ENCODE results near the gene MAGI3.
"Not testable (repeated sequence)": the region's sequence is repeated elsewhere in the genome, so short reads cannot be mapped to it uniquely, and the experiment has no call there.

The MAGI3 gene

GRCh38 chr1:113399062-113399583, 8.8 kb downstream of the MAGI3 start:
- no peak for DNase-seq (ENCODE audit: low read depth)

GRCh38 chr1:113401067-113401466, 10.8 kb downstream of the MAGI3 start:
- no peak for DNase-seq (ENCODE audit: low read depth)

- no peak for DNase-seq (ENCODE audit: low read depth)
Observed at GRCh38 chr1:113401728-113402127, 11.4 kb downstream of the MAGI3 start.

GRCh38 chr1:113403065-113403464, 12.8 kb downstream of the MAGI3 start:
- DNase-seq (ENCODE audit: low read depth) = no peak

DNA sequence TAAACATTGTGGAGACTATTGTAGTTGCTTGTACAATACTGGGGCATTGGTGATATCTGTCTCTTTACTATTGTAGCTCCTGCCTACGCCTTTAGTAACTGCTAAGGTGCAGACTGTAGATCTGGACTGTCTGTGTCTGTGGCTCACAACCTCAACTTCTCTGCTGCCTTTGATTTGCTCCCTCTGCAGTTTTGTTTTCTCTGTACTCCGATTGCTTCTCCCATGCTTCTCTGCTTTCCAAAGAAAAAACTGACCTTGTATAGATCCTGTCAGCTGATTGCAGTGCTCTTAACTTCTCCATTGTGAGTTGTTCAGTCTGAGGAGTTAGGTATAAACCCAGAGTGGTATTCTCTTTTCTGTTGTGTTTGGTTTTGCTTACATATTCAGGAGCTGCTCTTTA, 15.3 kb downstream of the MAGI3 start:
- no peak for DNase-seq (ENCODE audit: low read depth)

DNA sequence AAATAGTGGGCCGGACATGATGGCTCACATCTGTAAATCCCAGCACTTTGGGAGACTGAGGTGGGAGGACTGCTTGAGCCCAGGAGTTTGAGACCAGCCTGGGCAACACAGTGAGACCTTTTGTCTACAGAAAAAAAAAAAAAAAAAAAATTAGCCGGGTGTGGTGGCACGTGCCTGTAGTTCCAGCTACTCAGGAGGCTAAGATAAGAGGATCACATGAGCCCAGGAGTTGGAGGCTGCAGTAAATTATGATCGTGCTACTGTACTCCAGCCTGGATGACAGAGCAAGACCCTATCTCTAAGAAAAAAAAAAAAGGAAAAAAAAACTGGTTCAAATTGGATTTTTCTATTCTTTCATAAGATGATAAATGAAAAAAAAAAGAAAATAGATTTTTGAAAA, 15.8 kb downstream of the MAGI3 start:
- not testable (repeated sequence) for DNase-seq (ENCODE audit: low read depth)

DNA sequence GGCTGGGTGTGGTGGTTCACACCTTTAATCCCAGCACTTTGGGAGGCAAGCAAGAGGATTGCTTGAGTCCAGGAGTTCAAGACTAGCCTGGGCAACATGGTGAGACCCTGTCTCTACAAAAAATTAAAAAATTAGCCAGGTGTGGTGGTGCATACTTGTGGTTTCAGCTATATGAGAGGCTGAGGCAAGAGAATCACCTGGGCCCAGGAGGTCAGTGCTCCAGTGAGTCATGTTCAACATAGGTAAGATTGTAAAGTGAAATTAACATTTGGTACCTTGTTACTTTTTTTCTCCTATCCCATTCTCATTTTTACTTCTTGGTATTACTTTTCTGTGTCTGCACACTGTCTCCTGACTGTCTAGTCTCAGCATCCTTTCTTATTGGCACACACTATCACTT, 19.0 kb downstream of the MAGI3 start:
- DNase-seq (ENCODE audit: low read depth) = no peak

- not testable (repeated sequence) for DNase-seq (ENCODE audit: low read depth)
Observed at GRCh38 chr1:113412020-113412419, 21.7 kb downstream of the MAGI3 start.

DNA sequence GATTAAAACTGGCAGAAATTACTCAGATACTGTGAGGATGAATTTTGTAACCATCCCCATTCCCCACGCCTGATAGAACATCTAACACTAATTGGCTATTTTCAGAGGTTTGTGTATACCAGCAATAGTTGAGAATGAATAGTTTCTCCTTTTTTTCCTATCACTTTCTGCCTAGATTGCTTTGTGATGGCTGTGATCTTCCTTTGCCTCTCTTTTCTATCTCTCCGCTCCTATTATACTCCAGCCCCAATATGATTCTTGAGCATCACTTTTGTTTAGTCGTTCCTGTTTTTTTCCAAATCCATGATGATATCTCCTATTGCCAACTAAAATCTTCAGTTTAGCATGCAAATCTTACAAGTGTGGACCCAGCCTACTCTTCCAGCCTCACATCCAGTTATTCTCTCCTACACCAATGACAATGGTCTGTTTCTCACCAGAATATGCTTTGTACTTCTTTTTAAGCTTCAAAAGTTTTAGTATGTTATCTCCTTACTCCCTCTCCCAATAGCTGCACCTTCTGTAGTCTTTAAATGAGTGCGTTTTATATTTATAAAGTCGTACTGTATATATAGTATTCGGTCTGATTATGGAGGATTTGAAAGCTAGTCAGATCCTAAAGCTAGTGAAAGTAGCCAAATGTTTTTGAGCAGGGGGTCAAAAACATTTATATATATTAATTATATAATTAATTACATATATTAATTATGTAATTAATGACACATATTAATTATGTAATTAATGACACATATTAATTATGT, 25.2 kb downstream of the MAGI3 start:
- DNase-seq (ENCODE audit: low read depth) = no peak

DNA sequence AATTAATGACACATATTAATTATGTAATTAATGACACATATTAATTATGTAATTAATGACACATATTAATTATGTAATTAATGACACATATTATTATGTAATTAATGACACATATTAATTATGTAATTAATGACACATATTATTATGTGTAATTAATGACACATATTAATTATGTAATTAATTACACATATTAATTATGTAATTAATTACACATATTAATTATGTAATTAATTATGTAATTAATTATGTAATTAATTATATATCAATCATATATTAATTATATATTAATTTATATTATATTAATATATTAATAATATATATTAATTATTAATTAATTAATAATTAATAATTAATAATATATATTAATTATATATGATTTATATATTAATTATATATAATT, 25.8 kb downstream of the MAGI3 start:
- DNase-seq (ENCODE audit: low read depth) = not testable (repeated sequence)

DNA sequence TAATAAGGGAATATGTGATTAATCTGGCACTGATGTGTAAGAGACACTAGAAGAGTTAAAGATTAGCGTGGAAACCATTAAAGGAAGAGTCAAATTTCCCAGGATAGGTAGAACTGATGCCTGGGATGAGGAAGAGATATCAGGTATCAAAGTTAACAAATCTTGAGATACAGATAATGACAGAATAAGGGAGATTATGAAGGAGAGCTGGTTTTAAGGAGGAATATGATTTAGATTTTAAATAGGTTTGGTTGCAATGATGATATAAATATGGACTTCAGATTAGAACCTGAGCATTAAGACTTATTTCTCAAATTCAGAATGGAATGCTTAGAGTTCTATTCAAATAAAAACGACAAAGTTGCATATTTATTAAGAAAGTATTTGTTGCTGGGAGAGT, 26.2 kb downstream of the MAGI3 start:
- DNase-seq (ENCODE audit: low read depth) = no peak

GRCh38 chr1:113422315-113423068, 32.2 kb downstream of the MAGI3 start:
- DNase-seq (ENCODE audit: low read depth) = no peak

- DNase-seq (ENCODE audit: low read depth) = no peak
Observed at GRCh38 chr1:113423826-113424225, 33.5 kb downstream of the MAGI3 start.

GRCh38 chr1:113429461-113430153, 39.3 kb downstream of the MAGI3 start:
- no peak for DNase-seq (ENCODE audit: low read depth)

GRCh38 chr1:113433184-113433583, 42.9 kb downstream of the MAGI3 start:
- no peak for DNase-seq (ENCODE audit: low read depth)

DNA sequence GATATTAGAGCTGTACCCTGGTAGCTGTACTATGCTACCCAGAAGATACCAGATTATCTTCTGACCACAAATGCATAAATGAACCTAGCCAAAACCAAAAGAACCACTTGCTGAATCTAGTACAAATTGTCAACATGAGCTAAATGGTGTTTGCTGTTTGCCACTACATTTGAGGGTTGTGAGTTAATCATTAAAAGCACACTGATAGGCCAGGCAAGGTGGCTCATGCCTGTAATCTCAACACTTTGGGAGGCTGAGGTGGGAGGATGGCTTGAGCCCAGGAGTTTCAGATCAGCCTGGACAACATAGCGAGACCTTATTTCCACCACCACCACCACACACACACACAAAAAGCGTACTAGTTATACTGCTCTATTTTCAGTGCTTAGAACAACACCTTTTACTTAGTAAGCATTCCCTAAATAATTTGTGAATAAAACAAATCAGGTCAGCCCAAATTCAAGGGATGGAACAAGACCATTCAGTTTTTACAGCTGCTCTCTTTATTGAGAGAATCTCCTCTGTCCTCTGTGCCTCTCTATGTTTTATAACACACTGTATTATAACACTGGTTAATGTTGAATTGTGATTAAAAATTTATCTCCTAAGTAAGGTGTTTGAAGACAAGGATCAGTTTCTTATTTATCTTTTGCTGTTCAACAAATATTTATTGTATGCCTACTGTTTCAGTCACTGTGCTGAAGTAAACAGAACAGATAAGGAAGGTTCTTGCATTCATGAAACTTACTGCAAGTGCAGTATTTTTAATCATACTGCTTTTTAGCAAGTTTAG, 44.0 kb downstream of the MAGI3 start:
- DNase-seq (ENCODE audit: low read depth) = no peak

DNA sequence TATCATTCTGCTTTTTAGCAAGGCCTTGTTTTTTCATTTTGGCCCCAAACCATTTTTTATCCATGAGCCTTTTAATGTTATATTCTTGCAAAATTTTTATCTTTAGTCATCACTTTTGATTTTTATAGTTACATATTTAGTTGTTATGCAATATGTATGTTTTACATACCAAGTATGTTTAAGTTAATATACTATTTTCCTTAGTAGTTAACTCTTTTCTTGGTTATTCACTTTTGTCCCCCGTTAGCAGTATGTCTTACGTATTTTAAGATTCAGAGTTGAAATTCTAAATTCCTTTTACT, 44.5 kb downstream of the MAGI3 start:
- no peak for DNase-seq (ENCODE audit: low read depth)

DNA sequence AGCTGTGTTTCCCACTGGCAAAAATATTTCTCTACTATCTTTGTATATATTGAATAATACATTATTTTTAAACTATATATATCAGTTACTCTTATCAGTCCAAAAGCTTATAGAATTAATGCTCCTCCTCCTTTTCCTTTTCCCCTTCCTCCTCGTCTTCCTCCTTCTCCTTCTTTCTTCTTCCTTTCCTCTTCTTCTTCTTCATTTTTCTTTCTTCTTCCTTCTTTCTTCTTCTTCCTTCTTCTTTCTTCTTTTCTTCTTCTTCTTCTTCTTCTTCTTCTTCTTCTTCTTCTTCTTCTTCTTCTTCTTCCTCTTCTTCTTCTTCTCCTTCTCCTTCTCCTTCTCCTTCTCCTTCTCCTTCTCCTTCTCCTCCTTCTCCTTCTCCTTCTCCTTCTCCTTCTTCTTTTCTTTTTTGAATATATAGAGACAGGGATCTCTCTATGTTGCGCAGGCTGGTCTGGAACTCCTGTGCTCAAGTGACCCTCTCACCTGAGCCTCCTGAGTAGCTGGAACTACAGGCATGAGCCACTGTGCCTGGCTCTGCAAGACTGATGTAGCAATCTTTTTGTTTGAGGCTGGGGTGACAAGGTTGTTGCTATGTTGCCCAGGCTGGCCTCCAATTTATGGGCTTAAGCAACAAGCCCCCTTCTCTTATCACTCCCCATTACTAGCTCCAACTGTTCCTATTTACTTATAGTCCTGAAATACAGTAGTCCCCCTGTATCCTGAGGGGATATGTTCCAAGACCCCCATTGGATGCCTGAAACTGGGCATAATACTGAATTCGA, 47.4 kb downstream of the MAGI3 start:
- DNase-seq (ENCODE audit: low read depth) = no peak

DNA sequence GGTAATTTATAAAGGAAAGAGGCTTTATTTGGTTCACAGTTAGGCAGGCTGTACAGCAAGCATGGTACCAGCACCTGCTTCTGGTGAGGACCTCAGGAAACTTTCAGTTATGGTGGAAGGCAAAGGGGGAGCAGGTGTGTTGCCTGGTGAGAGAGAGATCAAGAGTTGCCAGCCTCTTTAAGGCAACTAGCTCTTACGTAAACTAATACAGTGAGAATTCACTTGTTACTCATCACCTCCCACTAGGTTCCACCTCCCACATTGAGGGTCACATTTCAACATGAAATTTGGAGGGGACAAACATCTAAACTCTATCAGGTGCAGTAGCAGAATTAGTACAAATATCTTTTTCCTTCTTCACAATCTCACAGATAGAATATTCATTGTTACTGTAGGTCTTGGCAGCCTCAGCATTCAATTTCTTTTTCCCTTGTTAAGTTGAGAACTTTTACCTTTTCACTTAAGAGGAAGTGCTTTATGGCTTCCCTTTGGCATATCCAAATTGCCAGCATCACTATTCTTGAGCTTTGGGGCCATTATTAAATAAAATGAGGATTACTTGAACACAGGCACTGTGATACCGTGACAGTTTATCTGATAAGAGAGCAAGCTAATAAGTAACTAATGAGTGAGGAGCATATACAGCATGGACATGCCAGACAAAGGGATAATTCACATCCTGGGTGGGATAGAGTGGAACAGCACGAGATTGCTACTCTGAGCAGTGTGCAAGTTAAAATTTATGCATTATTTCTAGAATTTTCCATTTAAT, 48.4 kb downstream of the MAGI3 start:
- DNase-seq (ENCODE audit: low read depth) = no peak

DNA sequence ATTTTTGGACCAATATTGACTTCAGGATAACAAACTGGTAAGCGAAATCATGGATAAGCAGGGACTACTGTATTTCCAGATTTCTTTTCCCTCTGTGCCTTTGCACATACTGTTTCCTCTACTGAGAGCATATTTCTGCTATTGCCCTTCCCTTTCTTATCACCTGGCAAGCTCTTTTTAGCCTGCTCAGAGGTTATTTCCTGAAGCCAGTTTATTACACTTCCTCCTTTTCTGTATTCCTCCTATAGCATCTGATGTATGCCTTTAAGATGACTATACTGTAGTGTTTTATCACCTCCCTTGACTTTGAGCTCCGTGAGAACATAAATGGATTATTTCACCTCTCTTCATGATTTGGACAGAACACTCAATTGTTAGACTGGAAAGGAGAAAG, 49.0 kb downstream of the MAGI3 start:
- no peak for DNase-seq (ENCODE audit: low read depth)

DNA sequence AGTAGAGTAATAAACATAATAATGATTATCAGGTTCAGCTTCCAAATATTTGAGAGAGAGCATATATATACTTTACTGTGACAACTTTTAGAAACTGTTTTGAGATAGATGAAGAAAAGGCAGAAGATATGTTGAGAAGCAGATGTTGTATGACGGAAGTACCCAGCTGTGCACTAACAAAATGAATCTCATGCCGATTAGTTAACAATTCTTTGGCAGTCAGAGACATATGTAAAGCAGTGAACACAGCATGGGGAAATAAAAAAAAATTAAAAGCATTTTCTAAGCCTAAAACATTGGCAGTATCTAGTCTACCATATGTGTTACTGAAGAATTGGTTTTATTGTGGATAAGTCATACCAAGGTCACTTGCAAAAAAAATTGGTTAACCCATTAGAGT, 51.8 kb downstream of the MAGI3 start:
- DNase-seq (ENCODE audit: low read depth) = no peak
